PC-9 (cell line): Measurements from ENCODE around the gene TLN1.

Source experiments
- CTCF ChIP-seq: fragments of 200-600 bp; sonication (generic); conservative IDR thresholded peaks from 2 replicates; pipeline ENCODE4 v1.6.1; 2017; ENCODE audit warnings: mixed run types, antibody characterized with exemption, mild to moderate bottlenecking, moderate library complexity
- EZH2 ChIP-seq: fragments of 200-600 bp; sonication (generic); IDR thresholded peaks from 2 replicates; pipeline ENCODE4 v1.8.0; 2017; ENCODE audit warnings: antibody characterized with exemption, low read depth

DNA sequence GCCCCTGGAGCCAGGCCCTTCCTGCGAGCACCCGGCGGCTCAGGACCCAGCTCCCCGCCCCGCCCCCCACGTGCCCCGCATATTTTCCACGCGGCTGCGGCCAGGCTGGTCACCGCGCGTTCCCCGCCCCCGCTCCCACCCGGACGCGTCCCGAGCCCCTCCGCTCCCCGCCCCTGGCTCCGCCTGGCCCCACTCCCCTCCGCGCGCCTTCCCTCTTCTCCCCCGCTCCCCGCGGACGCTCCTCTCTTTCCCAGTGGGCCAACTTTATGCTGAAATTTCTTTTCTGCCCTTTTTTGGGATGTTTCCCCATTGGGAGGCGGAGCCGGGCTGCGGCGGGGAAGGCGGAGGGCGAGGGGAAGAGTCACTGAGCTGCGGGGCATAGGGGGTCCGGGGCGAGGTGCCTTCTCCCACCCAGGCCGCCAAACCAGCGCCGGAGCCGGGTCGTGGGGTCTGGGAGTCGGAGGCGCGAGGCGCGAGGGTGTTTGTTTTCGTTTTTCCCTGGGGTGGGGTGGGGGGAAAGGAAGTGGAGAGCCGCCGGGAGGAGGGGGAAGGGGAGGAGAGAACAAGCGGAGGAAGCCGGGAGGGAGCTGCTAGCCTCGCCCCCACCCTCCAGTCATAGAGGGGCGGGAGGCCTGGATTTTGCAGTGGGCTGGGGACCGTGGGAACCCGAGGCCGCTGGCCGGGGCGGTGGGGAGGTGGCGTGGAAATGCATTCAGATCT, 41.2 kb downstream of the TLN1 start:
- TF ChIP-seq CTCF (no peak), EZH2 (no peak)
